Measurements from ENCODE around the gene AKAP17A. TPM values are rescaled to one million over a fixed set of nuclear protein-coding genes. Genes with fewer than 3 reads are reported as not detected.
A peak's percentile ranks its signal among the peaks of the same experiment; 100 is the strongest.

The AKAP17A gene
- total RNA-seq, 1 donor: 22.0 TPM

GRCh38 chrX:1576201-1576992 lies 15.0 kb upstream of the AKAP17A start:
- TF ChIP-seq CTCF (IDR thresholded peaks at IDR 0.05; ENCODE audit: insufficient read depth, low read depth, low read length): no peak
- DNase-seq (ENCODE audit: low read depth): no peak
- H3K4me3 ChIP-seq (ENCODE audit: low read depth, low read length): no peak overlapping the region

GRCh38 chrX:1577845-1578244 lies 13.6 kb upstream of the AKAP17A start:
- H3K4me3 ChIP-seq (ENCODE audit: low read depth, low read length): no peak overlapping the region
- no peak for TF ChIP-seq CTCF (IDR thresholded peaks at IDR 0.05; ENCODE audit: insufficient read depth, low read depth, low read length)
- no peak for DNase-seq (ENCODE audit: low read depth)

DNA sequence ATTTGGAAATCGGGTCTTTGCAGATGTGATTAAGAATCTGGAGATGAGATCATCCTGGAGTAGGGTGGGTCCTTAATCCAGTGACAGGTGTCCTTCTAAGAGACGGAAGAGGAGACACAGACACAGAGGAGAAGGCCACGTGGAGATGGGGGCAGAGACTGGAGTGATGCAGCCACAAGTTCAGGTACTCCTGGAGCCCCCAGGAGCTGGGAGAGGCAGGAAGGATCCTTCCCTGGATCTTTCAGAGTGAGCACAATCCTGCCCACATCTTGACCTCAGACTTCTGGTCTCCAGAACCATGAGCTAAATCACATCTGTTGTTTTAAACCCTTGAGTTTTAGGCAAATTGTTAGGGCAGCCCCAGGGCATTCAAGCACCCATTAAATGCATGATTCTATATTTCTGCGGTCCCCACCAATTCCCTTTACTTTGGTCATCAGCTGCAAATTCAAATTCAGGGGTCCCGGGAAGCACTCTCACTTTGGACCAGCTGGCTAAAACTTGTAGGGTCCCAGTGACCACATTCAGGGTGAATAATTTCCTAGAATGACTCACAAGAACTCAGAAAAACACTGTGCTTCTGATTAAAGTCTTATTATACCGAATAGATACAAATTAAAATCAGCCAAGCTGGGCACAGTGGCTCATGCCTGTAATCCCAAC lies 12.8 kb upstream of the AKAP17A start:
- DNase-seq (ENCODE audit: low read depth): no peak
- no peak for TF ChIP-seq CTCF (IDR thresholded peaks at IDR 0.05; ENCODE audit: insufficient read depth, low read depth, low read length)
- no peak overlapping the region for H3K4me3 ChIP-seq (ENCODE audit: low read depth, low read length)

DNA sequence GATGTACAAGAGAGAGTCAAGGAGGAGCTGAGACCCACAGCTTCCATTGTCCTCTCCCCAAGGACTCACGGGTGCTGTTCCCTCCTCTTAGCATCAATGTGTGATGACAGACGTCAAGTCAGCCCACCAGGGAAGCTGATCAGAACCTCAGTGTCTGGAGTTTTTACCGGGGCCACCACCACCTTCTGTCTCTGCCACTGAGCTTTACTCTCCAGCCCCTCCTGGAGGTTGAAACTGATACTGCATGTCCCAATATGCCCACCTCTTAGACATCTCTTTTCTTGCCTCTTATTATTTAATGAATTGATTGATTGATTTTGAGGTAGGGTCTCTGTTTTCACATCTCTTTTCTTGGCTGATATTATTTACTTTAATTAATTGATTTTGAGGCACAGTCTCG lies 10.3 kb upstream of the AKAP17A start:
- peak; percentile 35 for DNase-seq (ENCODE audit: low read depth)

DNA sequence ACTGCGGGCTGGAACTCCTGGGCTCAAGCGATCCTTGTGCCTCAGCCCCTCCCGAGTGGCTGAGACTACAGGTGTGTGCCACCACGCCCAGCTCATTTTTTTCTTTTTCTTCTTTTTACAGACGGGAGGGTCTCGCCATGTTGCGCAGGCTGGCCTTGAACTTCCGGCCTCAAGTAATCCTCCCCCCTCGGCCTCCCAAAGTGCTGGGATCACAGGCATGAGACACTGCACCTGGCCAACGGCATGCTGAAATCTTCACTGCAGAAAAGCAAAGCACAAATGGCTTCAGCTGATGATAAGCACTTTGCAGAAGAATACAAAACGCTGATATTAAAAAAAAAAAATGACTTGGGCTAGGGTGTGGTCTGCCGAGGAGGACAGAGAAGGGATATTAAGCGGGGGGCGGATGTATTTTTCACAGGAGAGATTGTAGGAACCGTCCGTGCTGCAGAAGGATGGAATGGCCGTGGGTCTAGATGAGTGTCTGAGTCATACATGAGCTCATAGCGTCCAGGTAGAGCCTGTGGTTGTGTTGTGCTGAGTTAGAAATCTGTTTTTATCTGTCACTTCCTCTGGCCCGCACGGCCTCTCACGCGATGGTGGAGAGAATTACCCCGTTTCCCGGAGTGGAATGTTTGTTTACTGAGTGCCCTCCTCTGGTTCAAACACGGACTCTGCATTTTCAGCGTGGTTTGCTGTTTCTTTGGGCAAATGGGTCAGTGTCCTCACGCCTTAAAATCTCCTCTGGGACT lies 8.5 kb upstream of the AKAP17A start:
- peak; percentile 19 for DNase-seq (ENCODE audit: low read depth)
- no peak for TF ChIP-seq CTCF (IDR thresholded peaks at IDR 0.05; ENCODE audit: insufficient read depth, low read depth, low read length)
- no peak overlapping the region for H3K4me3 ChIP-seq (ENCODE audit: low read depth, low read length)

More for the DNA sequence above, 10.3 kb upstream of the AKAP17A start:
- no peak overlapping the region for H3K4me3 ChIP-seq (ENCODE audit: low read depth, low read length)
- peak; percentile 85 for TF ChIP-seq CTCF (IDR thresholded peaks at IDR 0.05; ENCODE audit: insufficient read depth, low read depth, low read length)

- no peak for DNase-seq (ENCODE audit: low read depth)
- no peak for TF ChIP-seq CTCF (IDR thresholded peaks at IDR 0.05; ENCODE audit: insufficient read depth, low read depth, low read length)
- no peak overlapping the region for H3K4me3 ChIP-seq (ENCODE audit: low read depth, low read length)
Observed at GRCh38 chrX:1584237-1585011, 7.0 kb upstream of the AKAP17A start.

All from fibroblast of villous mesenchyme (primary cell).